GM19467 (cell line): ENCODE measurements around the gene TMBIM6.

Experiments used
- ATAC-seq: cut with Tn5 transposase; IDR thresholded peaks from one replicate; pipeline ENCODE4 v1.9.1; 2021; ENCODE audit warnings: mild to moderate bottlenecking, moderate library complexity; ENCODE audit not compliant: unreplicated experiment

Gene TMBIM6

DNA sequence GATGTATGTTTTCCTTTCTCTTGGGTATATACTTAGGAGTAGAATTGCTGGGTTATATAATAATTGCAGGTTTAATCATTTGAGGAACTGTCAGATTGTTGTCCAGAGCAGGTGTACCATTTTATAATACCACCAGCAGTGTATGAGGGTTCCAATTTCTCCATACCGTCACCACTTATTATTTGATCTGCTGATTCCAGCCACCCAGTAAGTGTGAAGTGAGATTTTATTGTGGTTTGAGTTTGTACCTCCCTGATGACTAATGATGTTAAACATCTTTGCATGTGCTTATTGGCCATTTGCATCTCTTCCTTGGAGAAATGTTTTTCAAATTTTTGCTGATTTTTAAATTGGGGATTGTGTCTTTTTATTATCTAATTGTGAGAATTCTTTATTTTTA, 71.8 kb downstream of the TMBIM6 start:
- no peak for ATAC-seq
